ENCODE data around the gene RNASEH1.
A peak's percentile ranks its signal among the peaks of the same experiment; 100 is the strongest.

GRCh38 chr2:3519255-3520205 is 38.6 kb downstream of the RNASEH1 start, which contains the start of gene ADI1:
- TF ChIP-seq CTCF (IDR thresholded peaks at IDR 0.05) (no peak), POLR2A (IDR thresholded peaks at IDR 0.05) (peak; percentile 7 to 70)
